VCaP (cell line): ENCODE data around the gene CCDC81.

Source experiments
- H3K27ac ChIP-seq: fragments of 450-650 bp; 2 replicates; pipeline ENCODE4 v1.5.1; 2017
- TF ChIP-seq, protein P1 (sequence below): fragments of 450-650 bp; conservative IDR thresholded peaks from 2 replicates; pipeline ENCODE4 v1.5.1; 2017; ENCODE audit warnings: mild to moderate bottlenecking, moderate library complexity

CCDC81 gene

DNA sequence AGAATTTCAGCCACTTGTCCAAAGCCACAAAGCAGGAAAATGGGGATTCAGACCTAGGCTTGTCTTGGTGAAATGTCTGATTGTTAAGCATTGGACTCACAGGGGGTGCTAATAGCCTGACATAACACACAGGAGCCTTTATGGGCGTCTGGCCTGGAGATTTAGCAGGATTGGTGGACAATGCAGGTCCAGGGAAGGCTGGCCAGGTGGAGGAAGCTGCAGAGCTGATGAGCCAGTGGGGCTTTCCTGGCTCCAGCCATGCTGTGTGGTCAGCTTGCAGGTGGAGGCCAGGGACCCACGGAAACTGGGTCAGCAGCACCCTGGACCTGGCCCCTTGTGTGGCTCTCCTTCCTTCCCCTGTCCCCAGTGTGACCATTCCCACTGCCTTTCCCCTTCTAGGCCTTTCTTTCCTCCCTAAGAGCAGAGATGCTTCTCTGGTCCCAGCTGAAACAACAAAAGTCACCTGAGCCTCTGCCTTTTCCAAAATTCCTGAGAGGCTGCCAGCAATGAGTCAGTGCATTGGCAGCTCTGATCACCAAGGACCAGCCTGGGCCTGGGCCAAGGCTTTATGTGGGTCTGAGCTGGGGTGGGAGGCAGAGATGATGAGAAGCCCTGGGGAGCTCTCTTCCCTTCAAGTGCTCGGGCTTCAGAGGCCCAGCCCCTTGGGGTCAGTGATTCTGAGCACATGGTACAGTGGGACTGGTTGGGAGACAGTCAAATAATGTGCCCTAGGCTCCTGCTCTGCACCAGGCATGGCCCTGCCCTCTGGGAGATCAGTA lies 85.2 kb downstream of the CCDC81 start:
- H3K27ac ChIP-seq, result no peak overlapping the region
- TF ChIP-seq, protein P1, sequence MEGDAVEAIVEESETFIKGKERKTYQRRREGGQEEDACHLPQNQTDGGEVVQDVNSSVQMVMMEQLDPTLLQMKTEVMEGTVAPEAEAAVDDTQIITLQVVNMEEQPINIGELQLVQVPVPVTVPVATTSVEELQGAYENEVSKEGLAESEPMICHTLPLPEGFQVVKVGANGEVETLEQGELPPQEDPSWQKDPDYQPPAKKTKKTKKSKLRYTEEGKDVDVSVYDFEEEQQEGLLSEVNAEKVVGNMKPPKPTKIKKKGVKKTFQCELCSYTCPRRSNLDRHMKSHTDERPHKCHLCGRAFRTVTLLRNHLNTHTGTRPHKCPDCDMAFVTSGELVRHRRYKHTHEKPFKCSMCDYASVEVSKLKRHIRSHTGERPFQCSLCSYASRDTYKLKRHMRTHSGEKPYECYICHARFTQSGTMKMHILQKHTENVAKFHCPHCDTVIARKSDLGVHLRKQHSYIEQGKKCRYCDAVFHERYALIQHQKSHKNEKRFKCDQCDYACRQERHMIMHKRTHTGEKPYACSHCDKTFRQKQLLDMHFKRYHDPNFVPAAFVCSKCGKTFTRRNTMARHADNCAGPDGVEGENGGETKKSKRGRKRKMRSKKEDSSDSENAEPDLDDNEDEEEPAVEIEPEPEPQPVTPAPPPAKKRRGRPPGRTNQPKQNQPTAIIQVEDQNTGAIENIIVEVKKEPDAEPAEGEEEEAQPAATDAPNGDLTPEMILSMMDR, result no peak

DNA sequence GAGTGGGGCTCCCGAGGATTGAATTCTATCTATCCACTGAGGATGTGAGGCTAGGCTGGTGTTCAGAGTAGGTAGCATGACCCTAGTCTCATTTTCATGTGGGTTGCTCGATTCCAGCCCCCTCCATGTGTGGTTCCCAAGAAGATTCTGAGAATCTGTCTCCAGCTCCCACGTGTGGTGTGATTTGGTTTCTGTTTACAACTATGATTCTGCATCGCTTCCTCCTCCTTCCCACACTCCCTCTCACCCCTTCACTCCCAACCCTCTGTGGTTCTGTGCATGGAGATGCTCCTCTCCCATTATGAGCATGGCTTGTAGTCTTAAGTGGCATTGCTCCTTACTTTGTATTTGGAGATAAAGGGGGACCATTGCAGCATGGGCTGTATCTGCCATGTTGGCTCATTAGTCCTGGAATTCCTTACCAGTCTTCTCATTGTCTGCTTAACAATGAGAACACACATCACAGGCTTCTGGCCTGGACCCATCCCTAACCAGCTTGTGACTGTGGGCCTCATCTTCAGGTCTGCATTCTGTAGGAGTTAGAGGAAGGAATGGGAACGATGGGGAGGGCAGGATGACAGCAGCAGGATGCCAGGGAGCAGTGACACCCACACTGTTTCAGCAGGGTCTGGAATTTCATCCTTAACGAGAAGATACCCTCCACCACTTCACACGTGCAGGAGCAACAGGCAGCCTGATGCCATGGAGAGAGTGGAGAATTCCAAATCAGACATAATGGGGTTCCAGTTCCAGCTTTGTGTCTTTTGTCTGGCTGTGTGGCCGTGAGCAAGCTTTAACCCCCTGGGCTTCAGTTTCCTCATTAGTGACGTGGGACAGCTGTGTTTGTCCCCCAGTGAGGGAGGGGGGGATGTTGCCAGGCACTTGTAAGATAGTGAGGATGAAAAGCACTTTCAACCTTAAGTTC lies 86.0 kb downstream of the CCDC81 start:
- TF ChIP-seq, protein P1, result no peak
- no peak overlapping the region for H3K27ac ChIP-seq

DNA sequence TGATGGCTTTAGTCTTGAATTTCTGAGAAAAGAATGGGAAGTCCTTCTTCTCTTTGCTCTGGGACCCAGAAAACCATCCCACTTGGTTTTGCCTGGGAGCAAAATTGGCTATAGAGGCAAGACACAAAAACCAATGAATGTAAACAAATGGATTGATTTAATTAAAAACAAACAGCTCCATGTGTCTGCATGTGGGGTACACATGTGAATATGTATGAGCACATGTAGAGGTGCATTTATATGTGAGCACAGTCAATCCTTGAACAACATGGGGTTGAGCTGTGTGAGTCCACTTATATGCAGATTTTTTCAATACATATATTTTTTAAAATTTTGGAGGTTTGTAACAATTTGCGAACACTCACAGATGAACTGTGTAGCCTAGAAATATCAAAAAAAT lies 87.2 kb downstream of the CCDC81 start:
- TF ChIP-seq, protein P1, result no peak

DNA sequence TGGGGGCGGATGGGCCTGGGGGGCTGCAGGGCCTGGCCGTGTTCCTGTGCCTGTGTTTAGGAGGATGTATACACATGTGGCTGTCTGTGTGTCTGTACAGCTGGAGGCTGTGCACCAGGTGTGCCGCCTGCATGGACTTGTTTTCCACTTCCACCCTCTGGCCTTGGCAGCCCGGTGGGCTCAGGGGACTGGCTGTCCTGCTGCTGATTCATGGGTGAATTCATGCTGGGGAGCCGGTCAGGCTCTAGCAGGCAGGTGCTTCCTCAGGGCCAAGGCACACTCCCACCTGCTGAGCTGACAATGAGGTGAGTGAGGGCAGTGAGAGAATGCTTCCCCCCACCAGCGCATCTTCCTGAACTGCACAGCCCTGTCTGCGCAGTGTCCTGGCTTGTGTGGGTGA lies 88.4 kb downstream of the CCDC81 start:
- H3K27ac ChIP-seq, result no peak overlapping the region
- TF ChIP-seq, protein P1, result no peak

More for the DNA sequence above, 87.2 kb downstream of the CCDC81 start:
- no peak overlapping the region for H3K27ac ChIP-seq

DNA sequence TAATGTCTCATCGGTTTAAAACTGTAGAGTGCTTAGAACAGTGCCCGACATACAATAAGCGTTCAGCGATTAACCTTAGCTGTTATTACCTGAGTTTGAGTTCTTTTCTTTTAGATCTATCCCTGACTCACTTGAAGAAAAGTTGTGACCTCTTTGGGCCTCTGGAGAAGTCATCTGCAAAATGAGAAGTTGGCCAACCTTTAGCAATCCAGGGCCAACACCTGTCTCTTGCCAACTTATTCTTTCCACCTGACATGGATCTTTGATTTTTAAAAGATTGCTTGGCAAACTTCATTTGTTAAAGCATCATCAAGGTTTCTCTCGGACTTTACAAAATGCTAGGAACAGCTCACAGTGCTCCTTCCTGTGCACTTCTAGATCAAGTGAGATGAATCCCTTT lies 89.3 kb downstream of the CCDC81 start:
- TF ChIP-seq, protein P1, result no peak

DNA sequence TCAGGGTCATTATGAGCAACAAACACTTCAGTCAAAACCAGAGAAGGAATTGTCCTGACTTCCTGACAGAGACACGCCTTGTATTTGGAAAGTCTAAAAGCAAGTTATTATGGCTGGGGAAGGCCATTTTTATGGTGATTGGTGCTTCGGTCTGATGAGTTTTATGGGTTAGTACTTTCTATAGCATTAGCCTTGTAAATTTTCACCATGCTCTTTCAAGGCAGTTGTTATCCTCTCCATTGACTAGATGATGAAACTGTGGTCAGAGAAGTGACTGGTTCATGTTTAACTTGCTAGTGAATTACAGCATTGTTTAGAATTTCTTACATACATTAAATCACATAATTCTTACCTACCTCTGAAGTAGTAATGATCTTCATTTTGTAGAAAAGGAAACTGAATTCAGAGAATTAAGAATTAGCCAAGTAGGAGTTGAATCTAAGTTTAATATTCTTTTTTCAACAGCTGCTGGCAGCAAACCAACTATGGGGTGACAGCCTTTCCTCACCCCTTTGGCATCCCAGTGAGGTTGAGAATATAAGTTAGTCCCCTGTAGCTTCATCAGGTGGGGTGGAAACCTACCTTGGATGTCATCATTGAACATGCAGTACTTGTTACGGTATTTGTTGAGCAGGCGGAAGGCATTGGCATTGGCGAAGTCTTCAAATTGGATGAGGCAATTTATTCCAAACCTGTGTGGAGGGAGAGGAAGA lies 90.0 kb downstream of the CCDC81 start:
- peak overlapping the region; percentile 16; the same call in 1 of the 2 replicates for H3K27ac ChIP-seq
- TF ChIP-seq, protein P1, result no peak

More for the DNA sequence above, 89.3 kb downstream of the CCDC81 start:
- peak overlapping the region; percentile 12; the same call in 1 of the 2 replicates for H3K27ac ChIP-seq
